H1 (cell line): ENCODE measurements around the gene SURF1. TPM values are rescaled to one million over a fixed set of nuclear protein-coding genes. Genes with fewer than 3 reads are reported as not detected.

Experiments
- CTCF ChIA-PET: fragments of 300-600 bp; sonication (Branson Sonifier 250); formaldehyde crosslinking; loops from one replicate; lab custom pipeline; 2021; ENCODE audit not compliant: partially characterized antibody; lab: Charles Lee
- POLR2A ChIA-PET: fragments of 300-600 bp; sonication (Branson Sonifier 250); formaldehyde crosslinking; loops from one replicate; lab custom pipeline; 2021; ENCODE audit warnings: inconsistent platforms; ENCODE audit not compliant: partially characterized antibody; lab: Charles Lee
- DNase-seq, 2 experiments: peaks; one replicate each; pipeline versions ENCODE4 v3.0.0 to v3.0.0-alpha.2; 2010 to 2022; ENCODE audit warnings: low spot score in 2 of 2, low read depth in 1 of 2, mixed read lengths in 1 of 2
- FAIRE-seq: peaks from 2 replicates; lab custom pipeline; 2011; peaks lifted over from hg19 to GRCh38; lab: Jason Lieb, UNC
- H2AFZ ChIP-seq: 2 replicates; pipeline ENCODE4 v1.8.1; 2012; ENCODE audit warnings: low read length, inconsistent platforms
- H2AK5ac ChIP-seq: 2 replicates; pipeline ENCODE4 v1.6.1; 2013; ENCODE audit warnings: low read depth, low read length
- H2BK120ac ChIP-seq: replicated peaks from 2 replicates; pipeline ENCODE3; 2013; ENCODE audit warnings: low read depth, low read length, inconsistent platforms
- H2BK12ac ChIP-seq: 2 replicates; pipeline ENCODE4 v1.6.1; 2013; ENCODE audit warnings: low read depth, low read length
- H2BK15ac ChIP-seq: 2 replicates; pipeline ENCODE4 v1.6.1; 2013; ENCODE audit warnings: low read length
- H2BK20ac ChIP-seq: 2 replicates; pipeline ENCODE4 v1.6.1; 2013; ENCODE audit warnings: low read length
- H2BK5ac ChIP-seq: 2 replicates; pipeline ENCODE4 v1.6.1; 2013; ENCODE audit warnings: low read depth, low read length
- H3K14ac ChIP-seq: 2 replicates; pipeline ENCODE4 v1.6.1; 2013; ENCODE audit warnings: inconsistent platforms; ENCODE audit not compliant: insufficient read length
- H3K18ac ChIP-seq: 2 replicates; pipeline ENCODE4 v1.6.1; 2013; ENCODE audit warnings: low read length; ENCODE audit errors: extremely low read depth
- H3K23ac ChIP-seq: 2 replicates; pipeline ENCODE4 v1.6.1; 2013; ENCODE audit warnings: inconsistent platforms; ENCODE audit not compliant: insufficient read length
- H3K23me2 ChIP-seq: 2 replicates; pipeline ENCODE4 v1.6.1; 2013; ENCODE audit warnings: low read depth, low read length
- H3K27ac ChIP-seq: 2 replicates; pipeline ENCODE4 v1.6.1; 2011; ENCODE audit warnings: low read depth, low read length, inconsistent platforms
- H3K27me3 ChIP-seq, 4 experiments: replicated peaks in 1 of 4; 1 replicate in 1 of 4; 2 replicates in 3 of 4; pipeline versions ENCODE4 v1.6.1 to v1.8.1; 2011 to 2013; ENCODE audit warnings: low read length in 3 of 4, mild to moderate bottlenecking in 3 of 4, inconsistent platforms in 2 of 4, mixed read lengths in 2 of 4, moderate library complexity in 1 of 4; ENCODE audit not compliant: control insufficient read depth in 3 of 4, insufficient read depth in 3 of 4; ENCODE audit errors: extremely low read depth in 1 of 4
- H3K36me3 ChIP-seq, 4 experiments: 2 replicates each; pipeline versions ENCODE4 v1.6.1 to v1.8.1; 2011 to 2013; ENCODE audit warnings: mild to moderate bottlenecking in 4 of 4, low read length in 3 of 4, moderate library complexity in 2 of 4, control low read depth in 1 of 4, inconsistent platforms in 1 of 4; ENCODE audit not compliant: insufficient read depth in 4 of 4, control insufficient read depth in 2 of 4
- H3K4ac ChIP-seq: replicated peaks from 2 replicates; pipeline ENCODE3; 2013; ENCODE audit warnings: low read length, low read depth, mixed read lengths, inconsistent platforms; ENCODE audit not compliant: insufficient read length
- H3K4me1 ChIP-seq, 4 experiments: replicated peaks in 1 of 4; 1 replicate in 1 of 4; 2 replicates in 3 of 4; pipeline versions ENCODE4 v1.6.1 to v1.8.1; 2011 to 2013; ENCODE audit warnings: low read length in 3 of 4, inconsistent platforms in 2 of 4, mixed read lengths in 1 of 4; ENCODE audit not compliant: insufficient read depth in 4 of 4, control insufficient read depth in 3 of 4
- H3K4me2 ChIP-seq, 2 experiments: 2 replicates each; pipeline versions ENCODE4 v1.6.1 to v1.8.1; 2011 to 2013; ENCODE audit warnings: low read depth in 2 of 2, low read length in 2 of 2, control low read depth in 1 of 2, inconsistent platforms in 1 of 2, mild to moderate bottlenecking in 1 of 2; ENCODE audit not compliant: insufficient read depth in 1 of 2
- H3K4me3 ChIP-seq, 4 experiments: fragments of 200-600, 300-600 bp in 1 of 4; sonication (generic), shearing (Covaris generic), sonication (Bioruptor Twin) in 1 of 4; 2 replicates each; pipeline versions ENCODE4 v1.5.1 to v1.8.1; 2011 to 2016; ENCODE audit warnings: low read length in 4 of 4, low read depth in 3 of 4, control low read depth in 2 of 4, inconsistent platforms in 2 of 4, mild to moderate bottlenecking in 2 of 4, mixed read lengths in 1 of 4, moderate library complexity in 1 of 4; ENCODE audit not compliant: insufficient read depth in 2 of 4; ENCODE audit errors: extremely low read depth in 1 of 4
- H3K56ac ChIP-seq: replicated peaks from 2 replicates; pipeline ENCODE3; 2013; ENCODE audit warnings: low read depth, mild to moderate bottlenecking, mixed read lengths, low read length, inconsistent platforms; ENCODE audit not compliant: insufficient read length
- H3K79me1 ChIP-seq: 2 replicates; pipeline ENCODE4 v1.6.1; 2013; ENCODE audit warnings: low read depth, low read length, control low read depth
- H3K79me2 ChIP-seq, 2 experiments: 2 replicates each; pipeline versions ENCODE4 v1.6.1 to v1.8.1; 2012 to 2013; ENCODE audit warnings: low read length in 2 of 2, mild to moderate bottlenecking in 2 of 2, inconsistent platforms in 1 of 2; ENCODE audit not compliant: insufficient read depth in 2 of 2, control insufficient read depth in 1 of 2
- H3K9ac ChIP-seq, 4 experiments: replicated peaks in 1 of 4; 1 replicate in 1 of 4; 2 replicates in 3 of 4; pipeline versions ENCODE4 v1.6.1 to v1.8.1; 2011 to 2013; ENCODE audit warnings: low read depth in 3 of 4, low read length in 3 of 4, control low read depth in 2 of 4, mild to moderate bottlenecking in 2 of 4, moderate library complexity in 2 of 4, inconsistent platforms in 1 of 4; ENCODE audit errors: extremely low read depth in 1 of 4
- H3K9me3 ChIP-seq, 2 experiments: 2 replicates each; pipeline versions ENCODE4 v1.6.1 to v1.8.1; 2012 to 2013; ENCODE audit warnings: mild to moderate bottlenecking in 2 of 2, moderate library complexity in 2 of 2, control low read depth in 1 of 2, inconsistent platforms in 1 of 2, low read depth in 1 of 2, low read length in 1 of 2, mixed read lengths in 1 of 2; ENCODE audit not compliant: insufficient read depth in 2 of 2
- H4K20me1 ChIP-seq, 2 experiments: replicated peaks in 1 of 2; 2 replicates each; pipeline versions ENCODE3 to v1.8.1; 2011 to 2013; ENCODE audit warnings: inconsistent platforms in 2 of 2, low read length in 2 of 2, mild to moderate bottlenecking in 1 of 2; ENCODE audit not compliant: insufficient read depth in 2 of 2, control insufficient read depth in 1 of 2
- H4K5ac ChIP-seq: 2 replicates; pipeline ENCODE4 v1.6.1; 2013; ENCODE audit warnings: low read length, low read depth, mixed read lengths, inconsistent platforms; ENCODE audit not compliant: insufficient read length
- H4K8ac ChIP-seq: 2 replicates; pipeline ENCODE4 v1.8.0; 2013; ENCODE audit warnings: mild to moderate bottlenecking, moderate library complexity, low read length, inconsistent platforms; ENCODE audit not compliant: insufficient read depth; ENCODE audit errors: extremely low read depth
- H4K91ac ChIP-seq: replicated peaks from 2 replicates; pipeline ENCODE3; 2013; ENCODE audit warnings: low read length, mixed read lengths, inconsistent platforms; ENCODE audit not compliant: insufficient read length
- EGR1 ChIP-seq: IDR thresholded peaks from 2 replicates; pipeline ENCODE4 v1.6.1; 2011; ENCODE audit warnings: low read depth, low read length, borderline replicate concordance
- EP300 ChIP-seq, 2 experiments: IDR thresholded peaks; 1 replicate in 1 of 2; 2 replicates in 1 of 2; pipeline ENCODE4 v1.6.1; 2011 to 2012; ENCODE audit warnings: low read depth in 2 of 2, low read length in 2 of 2, mild to moderate bottlenecking in 2 of 2, borderline replicate concordance in 1 of 2, inconsistent platforms in 1 of 2, moderate library complexity in 1 of 2
- MAX ChIP-seq: IDR thresholded peaks from 2 replicates; pipeline ENCODE4 v1.6.1; 2012; ENCODE audit warnings: inconsistent platforms
- NANOG ChIP-seq: IDR thresholded peaks from 2 replicates; pipeline ENCODE4 v1.6.1; 2011; ENCODE audit warnings: low read length, low read depth, mild to moderate bottlenecking, inconsistent platforms; ENCODE audit not compliant: insufficient read depth, poor library complexity, severe bottlenecking
- NRF1 ChIP-seq: IDR thresholded peaks from 2 replicates; pipeline ENCODE4 v1.6.1; 2011; ENCODE audit warnings: mild to moderate bottlenecking, low read depth, low read length, improper control_type of control experiment
- RFX5 ChIP-seq: IDR thresholded peaks from 2 replicates; pipeline ENCODE4 v1.6.1; 2011; ENCODE audit warnings: low read depth, low read length, improper control_type of control experiment, borderline replicate concordance
- TAF1 ChIP-seq: IDR thresholded peaks from 2 replicates; pipeline ENCODE4 v1.6.1; 2011; ENCODE audit warnings: mild to moderate bottlenecking, low read depth, low read length
- TCF12 ChIP-seq: IDR thresholded peaks from 2 replicates; pipeline ENCODE4 v1.6.1; 2011; ENCODE audit warnings: low read depth, mild to moderate bottlenecking, low read length
- WGBS, 2 experiments: shearing (Covaris generic) in 1 of 2; methylation state at CpG; one replicate each; pipeline versions ENCODE4 v1.1.6 to v1.1.7; 2013 to 2015; ENCODE audit warnings: low lambda C conversion rate in 2 of 2, mixed read lengths in 2 of 2, inconsistent platforms in 1 of 2, low coverage in 1 of 2, missing lambda C conversion rate in 1 of 2; ENCODE audit not compliant: insufficient replicate concordance in 2 of 2, insufficient coverage in 1 of 2, insufficient read length in 1 of 2; ENCODE audit errors: extremely low coverage in 1 of 2, missing lambda C conversion rate in 1 of 2; 5-methylcytosine and 5-hydroxymethylcytosine counted together
- polyA plus RNA-seq, 7 experiments: library from polyadenylated mRNA; depleted of rRNA in 3 of 7; stranded (reverse) in 5 of 7; unstranded in 2 of 7; fragments of >200 nt in 5 of 7; fragments of 200-250 nt in 2 of 7; gene quantifications; 1 replicate in 5 of 7; 2 replicates in 1 of 7; 4 replicates in 1 of 7; pipeline versions ENCODE4 v1.2.1 to v1.2.3, GENCODE V29; 2011 to 2013; ENCODE audit warnings: missing spikeins in 2 of 7, mixed read lengths in 2 of 7
- total RNA-seq: library from RNA; stranded (reverse); fragmentation: NEBNext Ultra II Directional; extraction: Animal tissue kit (Norgen Biotek cat#: 25700); gene quantifications from 2 replicates; pipeline ENCODE4 v1.2.1, GENCODE V29; 2021
- TF ChIP-seq, protein P1 (sequence below): IDR thresholded peaks from 2 replicates; pipeline ENCODE4 v1.6.1; 2012; ENCODE audit warnings: low read length, inconsistent platforms

SURF1 gene
- total and polyA plus RNA-seq, 2 of the 8 experiments (the other 6 are each of a cell fraction or from before 2014, with no cell fraction given), result 43.1 to 44.7 TPM

GRCh38 chr9:133347985-133348717, 8.1 kb downstream of the SURF1 start, which contains the start of the genes MED22 and RPL7A:
TSS of gene MED22 (minus strand) at chr9:133348131. CDS start at chr9:133346662, 1,469 bp downstream.
TSS of gene RPL7A (plus strand) at chr9:133348218. CDS start at chr9:133348244, 26 bp downstream.
- WGBS, 2 experiments, result 1% methylated on average over 52 of the region's 64 CpGs; no CpG with 5 or more reads in 1 of the 2 experiments
- peak within 1 kb of the TSS; percentile 100 for H2BK5ac ChIP-seq
- DNase-seq (peak; percentile 77 to 93), FAIRE-seq (no peak)
- no peaks in the 10 kb centered on the region for H3K9me3 ChIP-seq
- H3K4me3 ChIP-seq, result peak within 1 kb of the TSS; percentile 93 to 100 (median 96)
- ChIA-PET CTCF (interaction anchor here (0.7 to 3.3 kb wide), 4 partner anchors 8 to 162 kb away, joined by 3 to 22 read pairs (median 3); partner anchors contain the start of genes SURF1 and SURF2), POLR2A (interaction anchor here (0.6 to 16.1 kb wide), 39 partner anchors 3 to 499 kb away, joined by 3 to 461 read pairs (median 4); partner anchors contain the start of genes ADAMTS13, CACFD1, MED22 and REXO4)
- H3K79me2 ChIP-seq, result peaks cover 9 to 39% of the 10 kb centered on the region in 2 experiments
- peak within 1 kb of the TSS; percentile 100 for H4K8ac ChIP-seq
- H3K23ac ChIP-seq, result no peak within 1 kb of the TSS
- H3K27ac ChIP-seq, result peak within 1 kb of the TSS; percentile 99
- H3K14ac ChIP-seq, result no peak within 1 kb of the TSS
- peak within 1 kb of the TSS; percentile 81 for H3K56ac ChIP-seq
- peak within 1 kb of the TSS; percentile 50; the same call in 1 of the 2 replicates for H2BK12ac ChIP-seq
- peaks cover 0 to 10% (median 7%) of the 10 kb centered on the region in 4 experiments; a peak in 6 of 7 replicates for H3K4me1 ChIP-seq
- H2AFZ ChIP-seq, result no peak within 1 kb of the TSS
- H3K4me2 ChIP-seq, result peak within 1 kb of the TSS; percentile 91 to 97
- peak within 1 kb of the TSS; percentile 97 for H3K4ac ChIP-seq
- H3K27me3 ChIP-seq, result no peaks in the 10 kb centered on the region
- peaks cover 14 to 32% of the 10 kb centered on the region in 2 experiments for H4K20me1 ChIP-seq
- H4K5ac ChIP-seq, result peak within 1 kb of the TSS; percentile 97
- H2BK20ac ChIP-seq, result no peak within 1 kb of the TSS
- H2BK120ac ChIP-seq, result no peak within 1 kb of the TSS
- H3K36me3 ChIP-seq, result peaks cover 37 to 77% (median 65%) of the 10 kb centered on the region in 4 experiments
- peak within 1 kb of the TSS; percentile 98 to 99 (median 98) for H3K9ac ChIP-seq
- peak within 1 kb of the TSS; percentile 96 for H3K18ac ChIP-seq
- H2BK15ac ChIP-seq, result no peak within 1 kb of the TSS
- peak within 1 kb of the TSS; percentile 87 for H4K91ac ChIP-seq
- peaks cover 17% of the 10 kb centered on the region for H3K79me1 ChIP-seq
- peak within 1 kb of the TSS; percentile 75; the same call in 1 of the 2 replicates for H2AK5ac ChIP-seq
- peaks cover 9% of the 10 kb centered on the region; the same call in 1 of the 2 replicates for H3K23me2 ChIP-seq
- TF ChIP-seq RFX5 (no peak), EGR1 (no peak), TCF12 (0 out of 2 replicates have a peak, but pooled peaks have one; percentile 25), MAX (peak; percentile 53; the same call in 1 of the 2 replicates), NANOG (no peak), NRF1 (no peak), TAF1 (peak; percentile 99), EP300 (IDR thresholded peaks at IDR 0.05; ENCODE audit: borderline replicate concordance in 1 of 2, low read depth in 2 of 2, low read length in 2 of 2) (no peak)
- TF ChIP-seq, protein P1, sequence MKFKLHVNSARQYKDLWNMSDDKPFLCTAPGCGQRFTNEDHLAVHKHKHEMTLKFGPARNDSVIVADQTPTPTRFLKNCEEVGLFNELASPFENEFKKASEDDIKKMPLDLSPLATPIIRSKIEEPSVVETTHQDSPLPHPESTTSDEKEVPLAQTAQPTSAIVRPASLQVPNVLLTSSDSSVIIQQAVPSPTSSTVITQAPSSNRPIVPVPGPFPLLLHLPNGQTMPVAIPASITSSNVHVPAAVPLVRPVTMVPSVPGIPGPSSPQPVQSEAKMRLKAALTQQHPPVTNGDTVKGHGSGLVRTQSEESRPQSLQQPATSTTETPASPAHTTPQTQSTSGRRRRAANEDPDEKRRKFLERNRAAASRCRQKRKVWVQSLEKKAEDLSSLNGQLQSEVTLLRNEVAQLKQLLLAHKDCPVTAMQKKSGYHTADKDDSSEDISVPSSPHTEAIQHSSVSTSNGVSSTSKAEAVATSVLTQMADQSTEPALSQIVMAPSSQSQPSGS, result peak; percentile 85
